ENCODE data around the gene CTTNBP2. TPM values are rescaled to one million over a fixed set of nuclear protein-coding genes. Genes with fewer than 3 reads are reported as not detected.

Gene CTTNBP2
- total and polyA plus RNA-seq, 2 donors (not counting 1 experiment from before 2014, with no cell fraction given): 0.04 to 0.27 TPM

- peaks cover 6% of the 10 kb centered on the region for H3K27me3 Mint-ChIP-seq
- no peak for DNase-seq
- Histone ChIP-seq H3K4me3 (ENCODE audit: control extremely low read depth in 1 of 5, extremely low read depth in 1 of 5, insufficient read depth in 1 of 5, low read depth in 2 of 5, low read length in 4 of 5) (no peak overlapping the region), H4K20me1 (ENCODE audit: control insufficient read depth, insufficient read depth, low read length, poor library complexity, severe bottlenecking) (no peaks in the 10 kb centered on the region), H3K27ac (ENCODE audit: low read length in 2 of 2) (no peak overlapping the region), H3K79me2 (ENCODE audit: control insufficient read depth, insufficient read depth, low read length) (no peaks in the 10 kb centered on the region), H3K4me2 (replicated peaks; ENCODE audit: low read depth, low read length, poor library complexity, severe bottlenecking) (no peak overlapping the region), H3K4me1 (ENCODE audit: control insufficient read depth in 2 of 2, insufficient read depth in 2 of 2, low read length in 2 of 2) (no peaks in the 10 kb centered on the region), H2AFZ (ENCODE audit: insufficient read depth, low read depth, low read length, poor library complexity, severe bottlenecking) (no peak overlapping the region), H3K27me3 (replicated peaks in 1 of 4; ENCODE audit: control extremely low read depth in 1 of 4, control insufficient read depth in 3 of 4, insufficient read depth in 4 of 4, low read length in 3 of 4) (no peaks in the 10 kb centered on the region), H3K9ac (ENCODE audit: low read length) (no peak overlapping the region), H3K9me3 (ENCODE audit: control extremely low read depth in 1 of 3, control insufficient read depth in 2 of 3, insufficient read depth in 1 of 3, low read length in 2 of 3) (no peaks in the 10 kb centered on the region), H3K36me3 (replicated peaks in 1 of 2; ENCODE audit: control extremely low read depth in 1 of 2, control insufficient read depth in 1 of 2, extremely low read depth in 1 of 2, insufficient read depth in 2 of 2, low read length in 1 of 2) (no peaks in the 10 kb centered on the region)
- no peaks in the 10 kb centered on the region for H3K4me1 Mint-ChIP-seq
- WGBS (ENCODE audit: insufficient coverage): 88% methylated on average over 1 of the region's 1 CpG
- ATAC-seq (ENCODE audit: low read depth): no peak
- TF ChIP-seq CTCF (IDR thresholded peaks at IDR 0.05) (no peak), EZH2 (IDR thresholded peaks at IDR 0.05; ENCODE audit: borderline replicate concordance, insufficient read depth, low read depth, low read length, poor library complexity, severe bottlenecking) (no peak)
- no peak overlapping the region for H3K4me3 Mint-ChIP-seq
- H3K27ac Mint-ChIP-seq: no peak overlapping the region
- ChIA-PET POLR2A (no interaction called here), CTCF (no interaction called here)
- peaks cover 2% of the 10 kb centered on the region for H3K9me3 Mint-ChIP-seq (ENCODE audit: insufficient read depth)
- intact Hi-C loops (cut with micrococcal nuclease): no loop called here
Observed at GRCh38 chr7:117837841-117838240, 35.4 kb downstream of the CTTNBP2 start.

- H3K9me3 Mint-ChIP-seq (ENCODE audit: insufficient read depth): no peaks in the 10 kb centered on the region
- H3K79me2 ChIP-seq (ENCODE audit: control insufficient read depth, insufficient read depth, low read length): no peaks in the 10 kb centered on the region
- H3K27me3 ChIP-seq (replicated peaks in 1 of 4; ENCODE audit: control extremely low read depth in 1 of 4, control insufficient read depth in 3 of 4, insufficient read depth in 4 of 4, low read length in 3 of 4): no peaks in the 10 kb centered on the region
- no peak overlapping the region for H3K4me3 ChIP-seq (ENCODE audit: control extremely low read depth in 1 of 5, extremely low read depth in 1 of 5, insufficient read depth in 1 of 5, low read depth in 2 of 5, low read length in 4 of 5)
- H3K27ac ChIP-seq (ENCODE audit: low read length in 2 of 2): no peak overlapping the region
- H3K9ac ChIP-seq (ENCODE audit: low read length): no peak overlapping the region
- ChIA-PET CTCF (no interaction called here), POLR2A (no interaction called here)
- H3K4me1 ChIP-seq (ENCODE audit: control insufficient read depth in 2 of 2, insufficient read depth in 2 of 2, low read length in 2 of 2): no peaks in the 10 kb centered on the region
- H3K36me3 ChIP-seq (replicated peaks in 1 of 2; ENCODE audit: control extremely low read depth in 1 of 2, control insufficient read depth in 1 of 2, extremely low read depth in 1 of 2, insufficient read depth in 2 of 2, low read length in 1 of 2): no peaks in the 10 kb centered on the region
- H3K4me2 ChIP-seq (replicated peaks; ENCODE audit: low read depth, low read length, poor library complexity, severe bottlenecking): no peak overlapping the region
- DNase-seq (no peak), ATAC-seq (ENCODE audit: low read depth) (no peak)
- H2AFZ ChIP-seq (ENCODE audit: insufficient read depth, low read depth, low read length, poor library complexity, severe bottlenecking): no peak overlapping the region
- no peak overlapping the region for H3K4me3 Mint-ChIP-seq
- 53% methylated on average over 2 of the region's 4 CpGs for WGBS (ENCODE audit: insufficient coverage)
- H4K20me1 ChIP-seq (ENCODE audit: control insufficient read depth, insufficient read depth, low read length, poor library complexity, severe bottlenecking): no peaks in the 10 kb centered on the region
- intact Hi-C loops (cut with micrococcal nuclease): no loop called here
- H3K27me3 Mint-ChIP-seq: peaks cover 3% of the 10 kb centered on the region
- no peak overlapping the region for H3K27ac Mint-ChIP-seq
- no peak for TF ChIP-seq EZH2 (IDR thresholded peaks at IDR 0.05; ENCODE audit: borderline replicate concordance, insufficient read depth, low read depth, low read length, poor library complexity, severe bottlenecking)
- no peak for TF ChIP-seq CTCF (IDR thresholded peaks at IDR 0.05)
- H3K4me1 Mint-ChIP-seq: no peaks in the 10 kb centered on the region
- no peaks in the 10 kb centered on the region for H3K9me3 ChIP-seq (ENCODE audit: control extremely low read depth in 1 of 3, control insufficient read depth in 2 of 3, insufficient read depth in 1 of 3, low read length in 2 of 3)
Observed at GRCh38 chr7:117835016-117835664, 38.1 kb downstream of the CTTNBP2 start.
